Cardiac fibroblast (primary cell): ENCODE results near the gene PLEKHA4.

Experiments used
- DNase-seq, 2 donors: peaks; one replicate each; pipeline versions ENCODE4 v3.0.0 to v3.0.0-alpha.2; 2010; ENCODE audit warnings: low read depth in 2 of 2
- H3K4me3 ChIP-seq, 2 donors: replicated peaks in 1 of 2; 1 replicate in 1 of 2; 2 replicates in 1 of 2; pipeline ENCODE4 v1.5.1; 2011; ENCODE audit warnings: low read depth in 2 of 2, low read length in 2 of 2, mild to moderate bottlenecking in 2 of 2, moderate library complexity in 1 of 2
- CTCF ChIP-seq: IDR thresholded peaks from one replicate; pipeline ENCODE4 v1.5.1; 2011; ENCODE audit warnings: low read depth, mild to moderate bottlenecking, low read length, inconsistent platforms

The PLEKHA4 gene

GRCh38 chr19:48806818-48807589, 61.4 kb downstream of the PLEKHA4 start:
- peak; percentile 59 to 60 for DNase-seq
- no peak for TF ChIP-seq CTCF
- no peak overlapping the region for H3K4me3 ChIP-seq

DNA sequence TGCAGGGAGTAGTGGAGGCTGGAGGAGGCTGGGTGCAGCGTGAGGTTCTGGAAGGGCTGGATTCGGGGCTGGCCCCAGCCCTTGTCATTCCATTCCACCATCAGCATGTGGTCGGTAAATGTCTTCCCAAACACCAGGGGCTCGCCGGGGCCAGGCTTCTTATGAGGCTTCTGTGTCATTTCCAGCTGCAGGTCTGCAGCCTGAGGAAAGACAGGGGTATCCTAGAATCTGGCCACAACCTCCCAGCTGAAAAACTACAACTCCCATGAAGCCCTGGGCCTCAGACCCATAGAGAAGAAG, 61.9 kb downstream of the PLEKHA4 start:
- no peak for TF ChIP-seq CTCF
- H3K4me3 ChIP-seq = no peak overlapping the region
- no peak for DNase-seq

DNA sequence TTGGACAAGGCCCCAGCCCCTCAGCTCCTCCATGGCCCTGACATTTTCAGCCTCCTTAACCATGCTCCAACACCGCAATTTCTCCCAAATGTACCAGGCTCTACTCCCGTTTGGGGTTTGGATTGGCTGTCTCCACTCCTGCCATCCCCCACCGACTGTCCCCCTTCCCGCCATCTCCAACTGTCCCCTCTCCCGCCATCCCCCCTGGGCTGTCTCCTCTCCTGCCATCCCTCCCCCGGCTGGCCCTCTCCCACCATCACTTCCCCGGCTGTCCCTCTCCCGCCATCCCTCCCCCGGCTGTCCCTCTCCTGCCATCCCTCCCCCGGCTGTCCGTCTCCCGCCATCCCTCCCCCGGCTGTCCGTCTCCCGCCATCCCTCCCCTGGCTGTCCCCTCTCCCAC, 63.0 kb downstream of the PLEKHA4 start:
- TF ChIP-seq CTCF = no peak
- no peak for DNase-seq
- H3K4me3 ChIP-seq = no peak overlapping the region

- DNase-seq = no peak
- no peak for TF ChIP-seq CTCF
- H3K4me3 ChIP-seq = no peak overlapping the region
Measured at GRCh38 chr19:48804496-48804895, 63.9 kb downstream of the PLEKHA4 start.

GRCh38 chr19:48802623-48803022, 65.8 kb downstream of the PLEKHA4 start:
- no peak for DNase-seq
- H3K4me3 ChIP-seq = no peak overlapping the region
- TF ChIP-seq CTCF = no peak

DNA sequence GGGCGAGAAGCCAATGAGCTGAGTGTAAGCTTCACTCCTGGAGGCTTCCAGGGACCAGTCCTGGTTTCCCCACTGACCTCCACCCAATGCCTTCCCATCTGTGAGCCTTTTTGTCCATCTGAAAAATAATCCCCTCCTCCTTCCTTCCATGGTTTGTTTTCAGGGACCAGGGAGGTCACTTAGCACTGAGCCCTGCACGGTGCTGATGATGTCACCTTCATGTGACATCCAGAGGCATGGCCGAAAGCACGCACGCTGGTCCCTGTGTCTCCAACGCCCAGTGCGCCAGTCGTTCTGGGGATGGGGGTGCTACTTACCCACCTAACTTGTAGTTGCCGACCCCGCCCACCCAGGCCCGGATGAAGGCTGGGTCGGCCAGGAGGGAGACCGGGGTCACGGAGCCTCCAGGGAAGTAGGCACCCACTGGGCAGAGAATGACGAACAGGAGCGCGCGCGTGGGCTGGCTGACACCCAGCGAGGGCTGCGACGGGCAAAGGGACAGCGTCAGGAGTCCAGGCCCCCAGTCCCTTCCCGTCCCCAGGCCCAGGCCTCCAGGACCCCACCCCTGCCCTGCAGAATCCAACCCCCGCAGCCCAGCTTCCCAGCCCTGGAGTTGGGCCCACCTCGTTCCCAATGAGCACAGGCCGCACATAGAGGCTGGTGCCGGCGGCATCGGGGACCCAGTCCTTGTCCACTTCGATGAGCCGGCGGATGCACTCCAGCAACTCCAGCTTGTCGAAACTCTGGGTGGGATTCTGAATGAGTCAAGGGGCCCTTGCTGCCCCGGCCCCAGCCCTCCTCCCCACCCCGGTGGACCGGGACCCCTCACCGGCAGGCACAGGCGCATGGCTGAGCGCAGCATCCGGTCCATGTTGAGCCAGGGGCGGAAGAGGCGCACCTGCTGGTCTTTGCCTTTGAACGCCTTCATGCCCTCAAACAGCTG, 68.8 kb downstream of the PLEKHA4 start:
- no peak for DNase-seq
- TF ChIP-seq CTCF = no peak
- no peak overlapping the region for H3K4me3 ChIP-seq
